LNCAP (cell line): ENCODE results near the gene CLSTN2.

ENCODE experiments used
- CTCF ChIP-seq: fragments of 450-650 bp; IDR thresholded peaks from 2 replicates; pipeline ENCODE4 v1.5.1; 2017; ENCODE audit warnings: mild to moderate bottlenecking

CLSTN2 gene

DNA sequence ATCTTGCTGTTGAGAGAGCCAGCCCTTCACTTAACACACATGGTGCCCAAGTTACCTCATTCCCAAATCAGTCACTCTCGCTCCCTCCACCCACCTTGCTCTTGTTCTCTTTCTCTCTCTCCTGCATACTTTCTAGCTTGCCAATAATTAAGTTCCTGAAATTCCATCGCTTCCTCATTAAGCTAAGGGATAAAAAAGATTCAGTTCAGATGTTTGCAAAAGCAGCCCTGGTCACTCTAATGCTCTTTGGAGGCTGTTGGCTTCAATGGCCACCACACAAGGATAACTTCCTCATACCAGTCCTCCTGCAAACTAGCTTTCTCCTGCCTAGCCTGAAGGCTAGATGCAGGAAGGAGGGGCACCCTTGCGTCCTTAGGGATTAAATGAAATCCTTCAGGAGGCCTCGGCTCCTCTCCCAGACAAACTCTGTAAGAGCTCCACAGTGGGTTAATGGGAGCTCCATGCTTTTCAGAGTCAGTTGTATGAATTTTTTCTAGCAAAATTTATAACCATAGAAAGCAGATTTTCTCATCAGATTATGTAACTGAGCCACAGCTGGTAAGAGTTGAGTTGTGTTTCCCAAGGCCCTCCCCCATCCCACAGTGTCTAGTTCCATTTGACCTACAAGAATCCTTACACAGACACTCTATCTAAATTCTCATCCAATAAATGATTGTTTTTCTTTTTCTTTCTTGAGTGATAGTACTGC lies 566.2 kb downstream of the CLSTN2 start:
- no peak for TF ChIP-seq CTCF

GRCh38 chr3:140501770-140502364 lies 566.9 kb downstream of the CLSTN2 start:
- no peak for TF ChIP-seq CTCF

DNA sequence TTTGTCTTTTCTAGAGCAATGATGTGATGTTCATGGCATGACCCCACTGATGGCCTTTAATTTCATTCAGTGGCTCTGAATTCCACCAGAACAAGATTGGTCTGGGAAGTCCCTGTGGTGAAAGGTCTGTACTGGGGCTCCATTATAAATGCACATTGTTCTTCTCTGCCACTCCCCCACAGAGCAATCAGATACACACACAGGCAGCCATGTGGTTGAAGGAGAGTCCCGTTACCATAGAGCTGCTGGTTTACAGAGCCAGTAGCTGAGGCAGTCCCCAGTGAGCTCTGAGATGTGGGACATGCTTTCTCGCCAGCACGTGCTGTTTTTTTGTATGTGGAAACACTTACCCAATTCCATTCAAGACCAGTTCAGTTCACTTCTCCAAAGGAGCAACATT lies 570.2 kb downstream of the CLSTN2 start:
- no peak for TF ChIP-seq CTCF

- TF ChIP-seq CTCF = no peak
Measured at GRCh38 chr3:140505876-140506275, 570.9 kb downstream of the CLSTN2 start.

GRCh38 chr3:140508550-140508949 lies 573.6 kb downstream of the CLSTN2 start:
- TF ChIP-seq CTCF = no peak

DNA sequence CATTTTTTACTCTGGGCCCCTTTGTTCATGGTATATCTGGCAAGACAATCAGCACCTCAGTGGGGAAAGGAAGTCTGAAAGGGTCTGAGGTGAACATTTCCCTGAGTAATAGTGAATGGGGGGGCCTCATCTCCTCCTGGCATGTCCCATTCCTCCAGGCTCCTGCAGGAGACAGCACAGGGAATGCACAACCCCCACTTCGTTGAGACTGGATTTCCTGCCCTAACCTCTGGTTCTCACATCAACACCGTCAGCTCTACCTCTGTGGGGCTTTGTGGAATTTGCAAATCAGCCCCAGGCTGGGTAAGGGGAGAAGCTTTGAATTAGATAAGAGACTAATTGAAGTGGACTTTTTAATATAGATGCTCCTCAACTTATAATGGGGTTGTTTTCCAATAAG lies 574.5 kb downstream of the CLSTN2 start:
- TF ChIP-seq CTCF = no peak

- no peak for TF ChIP-seq CTCF
Measured at GRCh38 chr3:140510303-140510861, 575.4 kb downstream of the CLSTN2 start.
